GM10266 (cell line): ENCODE measurements around the gene APLN.
A peak's percentile ranks its signal among the peaks of the same experiment; 100 is the strongest.

Source experiments
- DNase-seq: peaks from one replicate; pipeline ENCODE4 v3.0.0; 2012; ENCODE audit errors: extremely low spot score
- TF ChIP-seq, protein P1 (sequence below): IDR thresholded peaks from 2 replicates; pipeline ENCODE4 v1.5.1; 2012; ENCODE audit warnings: mild to moderate bottlenecking, low read depth; ENCODE audit not compliant: control insufficient read depth, insufficient read depth; ENCODE audit errors: missing control alignments

APLN gene

DNA sequence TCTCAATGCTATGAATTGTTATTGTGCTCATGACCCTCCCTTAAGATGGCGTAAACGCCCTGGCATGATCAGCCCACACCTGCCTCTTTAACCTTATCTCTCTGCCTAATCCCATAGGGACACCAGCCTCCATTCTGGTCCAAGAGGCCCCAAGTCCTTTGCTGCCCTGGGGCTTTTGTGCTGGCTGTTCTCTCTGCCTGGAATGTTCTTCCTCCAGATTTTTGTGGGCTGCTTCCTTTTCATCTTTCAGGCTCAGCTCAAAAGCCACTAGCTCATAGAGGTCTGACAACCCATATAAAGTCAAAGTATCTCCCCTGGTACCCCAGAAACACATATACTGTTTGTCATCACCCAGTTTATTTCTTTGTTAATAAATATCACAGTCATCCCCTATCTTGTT, 42.4 kb downstream of the APLN start:
- DNase-seq = no peak
- TF ChIP-seq, protein P1, sequence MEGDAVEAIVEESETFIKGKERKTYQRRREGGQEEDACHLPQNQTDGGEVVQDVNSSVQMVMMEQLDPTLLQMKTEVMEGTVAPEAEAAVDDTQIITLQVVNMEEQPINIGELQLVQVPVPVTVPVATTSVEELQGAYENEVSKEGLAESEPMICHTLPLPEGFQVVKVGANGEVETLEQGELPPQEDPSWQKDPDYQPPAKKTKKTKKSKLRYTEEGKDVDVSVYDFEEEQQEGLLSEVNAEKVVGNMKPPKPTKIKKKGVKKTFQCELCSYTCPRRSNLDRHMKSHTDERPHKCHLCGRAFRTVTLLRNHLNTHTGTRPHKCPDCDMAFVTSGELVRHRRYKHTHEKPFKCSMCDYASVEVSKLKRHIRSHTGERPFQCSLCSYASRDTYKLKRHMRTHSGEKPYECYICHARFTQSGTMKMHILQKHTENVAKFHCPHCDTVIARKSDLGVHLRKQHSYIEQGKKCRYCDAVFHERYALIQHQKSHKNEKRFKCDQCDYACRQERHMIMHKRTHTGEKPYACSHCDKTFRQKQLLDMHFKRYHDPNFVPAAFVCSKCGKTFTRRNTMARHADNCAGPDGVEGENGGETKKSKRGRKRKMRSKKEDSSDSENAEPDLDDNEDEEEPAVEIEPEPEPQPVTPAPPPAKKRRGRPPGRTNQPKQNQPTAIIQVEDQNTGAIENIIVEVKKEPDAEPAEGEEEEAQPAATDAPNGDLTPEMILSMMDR = no peak

DNA sequence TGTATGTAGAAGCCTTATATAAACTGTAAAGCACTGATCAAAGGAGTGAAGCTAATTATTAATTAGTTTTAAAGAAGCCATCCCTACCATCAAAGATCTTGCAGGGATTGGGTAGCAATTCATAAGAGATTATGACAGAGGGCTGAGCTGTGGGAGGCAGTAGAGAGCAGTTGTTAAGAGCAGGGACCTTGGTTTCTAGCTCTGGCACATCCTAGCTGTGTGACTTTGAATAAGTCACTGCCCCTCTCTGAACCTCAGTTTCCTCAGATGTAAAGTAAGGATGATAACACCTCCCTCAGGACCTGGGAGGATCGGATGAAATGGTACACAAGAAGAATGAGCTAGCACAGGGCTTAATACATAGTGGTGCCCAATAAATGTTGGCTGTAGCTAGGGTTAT, 45.4 kb downstream of the APLN start:
- TF ChIP-seq, protein P1 = no peak
- no peak for DNase-seq

DNA sequence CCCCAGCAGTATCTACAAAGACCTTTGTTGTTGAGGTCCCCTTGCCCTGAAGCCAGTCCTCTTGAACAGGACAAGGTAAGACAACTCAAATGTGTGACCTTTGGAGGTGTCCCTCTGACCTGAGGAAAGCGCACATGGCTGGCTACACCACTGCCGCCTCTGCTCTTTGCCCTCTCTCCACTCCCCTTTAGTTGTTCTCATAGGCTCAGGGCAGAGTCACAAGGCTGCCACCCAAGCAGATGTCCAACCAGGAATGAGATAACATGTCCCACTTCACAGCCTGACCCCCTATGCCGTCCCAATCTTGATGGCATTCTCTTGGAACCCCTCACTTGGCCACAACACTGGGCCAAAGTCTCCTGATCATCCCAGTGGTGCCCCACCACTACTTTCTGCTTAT, 46.3 kb downstream of the APLN start:
- TF ChIP-seq, protein P1 = no peak
- no peak for DNase-seq

DNA sequence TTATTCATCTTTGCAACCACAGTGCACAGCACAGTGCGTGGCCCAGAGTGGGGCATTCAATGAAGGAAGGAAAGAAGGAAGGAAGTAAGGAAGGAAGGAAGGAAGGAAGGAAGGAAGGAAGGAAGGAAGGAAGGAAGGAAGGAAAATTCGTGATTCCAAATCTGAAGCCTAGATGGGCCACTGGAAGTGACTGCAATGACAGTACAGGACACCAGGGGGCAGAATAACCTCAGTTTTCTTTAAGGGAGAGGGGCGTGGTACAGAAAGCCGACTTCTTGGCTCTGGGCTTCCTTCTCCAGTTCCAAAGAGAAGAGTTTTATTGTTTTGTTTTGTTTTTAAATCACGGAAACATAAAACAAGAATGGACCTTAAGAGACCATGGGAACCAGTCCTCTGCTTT, 47.8 kb downstream of the APLN start:
- TF ChIP-seq, protein P1 = peak; percentile 64
- peak; percentile 25 for DNase-seq

DNA sequence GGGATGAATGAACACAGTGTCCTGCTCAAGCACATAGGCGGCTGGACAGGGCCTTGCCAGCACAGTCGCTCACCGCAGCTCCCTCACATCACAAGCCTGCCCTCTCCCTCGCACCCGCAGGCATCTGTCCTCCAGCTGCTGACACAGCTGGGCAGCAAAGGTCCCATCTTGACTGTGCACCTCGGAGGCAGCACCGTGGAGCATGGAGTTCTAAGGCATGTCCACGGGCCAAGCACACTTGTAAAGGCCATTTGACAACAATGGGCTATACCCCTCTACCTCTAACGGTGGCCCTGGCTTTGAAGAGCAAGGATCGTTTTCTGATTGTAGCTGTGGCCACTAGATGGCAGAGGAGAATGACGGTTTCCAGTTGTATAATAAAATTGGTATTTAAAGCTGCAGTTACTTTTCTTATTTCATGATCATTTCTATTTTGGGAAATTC, 53.8 kb downstream of the APLN start:
- TF ChIP-seq, protein P1 = peak; percentile 37
- DNase-seq = peak; percentile 8

DNA sequence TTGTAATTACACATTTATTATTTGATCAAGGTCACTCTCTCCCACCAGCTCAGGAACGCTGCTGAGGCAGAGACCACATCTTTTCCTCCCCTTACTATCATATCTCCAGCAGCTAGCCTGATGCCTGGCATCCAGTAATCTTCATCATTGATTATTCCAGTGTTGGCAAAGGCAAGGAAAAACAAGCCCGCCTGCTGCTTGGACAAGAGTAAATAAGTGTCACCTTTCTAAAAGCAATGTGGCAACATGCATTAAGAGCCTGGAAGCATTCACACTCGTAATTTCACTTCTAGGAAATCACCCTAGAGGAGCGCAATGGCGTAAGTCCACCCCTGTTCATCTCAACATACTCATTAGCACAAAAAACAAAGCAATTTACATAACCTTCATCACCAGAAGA, 54.8 kb downstream of the APLN start:
- DNase-seq = no peak
- TF ChIP-seq, protein P1 = no peak

DNA sequence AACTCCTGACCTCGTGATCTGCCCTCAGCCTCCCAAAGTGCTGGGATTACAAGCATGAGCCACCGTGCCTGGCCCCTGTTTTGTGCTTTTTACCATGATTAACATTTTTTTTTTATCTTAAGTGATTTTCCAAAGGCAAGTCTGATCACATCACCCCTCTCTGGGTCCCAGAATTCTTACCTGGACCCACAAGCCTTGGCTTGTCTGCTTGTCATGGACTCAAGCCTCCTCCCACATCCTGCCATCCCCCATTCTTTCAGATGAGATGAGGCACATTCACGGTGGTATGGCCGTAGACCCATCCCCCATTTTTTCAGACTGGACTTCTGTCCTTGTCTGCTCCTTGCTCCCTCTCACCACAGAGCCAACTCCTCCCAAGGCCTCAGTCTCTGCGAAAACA, 55.3 kb downstream of the APLN start:
- DNase-seq = no peak
- TF ChIP-seq, protein P1 = no peak

DNA sequence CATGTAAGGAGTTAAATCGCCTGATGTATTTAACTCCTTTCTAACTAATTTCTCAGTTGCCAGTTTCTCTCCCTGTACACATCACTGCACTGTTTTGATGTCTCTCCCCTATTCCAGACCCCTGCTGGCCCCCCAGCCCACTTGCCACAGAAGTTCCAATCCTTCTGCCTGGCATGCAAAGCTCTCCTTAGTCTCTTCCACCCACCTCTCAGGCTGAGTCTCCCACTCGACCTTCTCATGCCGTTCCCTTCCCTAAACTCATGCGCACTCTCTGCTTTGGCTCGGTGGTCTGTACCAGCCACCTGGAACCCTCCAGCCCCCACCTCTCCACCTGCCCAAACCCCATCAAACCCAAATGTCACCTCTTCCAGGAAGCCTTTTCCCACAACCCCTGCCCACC, 56.9 kb downstream of the APLN start:
- TF ChIP-seq, protein P1 = no peak
- DNase-seq = no peak
